SK-N-SH treated with all-trans-retinoic acid at 6 μM for 48 hours (cell line): ENCODE data around the gene CCT3.

Experiments
- ATAC-seq: fragments of 200-7000 bp; cut with Tn5 transposase; 3 replicates; pipeline ENCODE4 v1.9.1; 2020; ENCODE audit warnings: mild to moderate bottlenecking, moderate library complexity
- BACH2 ChIP-seq: fragments of 250-450 bp; sonication (Bioruptor Pico); IDR thresholded peaks from 2 replicates; pipeline ENCODE4 v1.9.0; 2021; ENCODE audit warnings: mild to moderate bottlenecking, borderline replicate concordance
- CSDC2 ChIP-seq: fragments of 250-450 bp; sonication (Bioruptor Pico); IDR thresholded peaks from 2 replicates; pipeline ENCODE4 v1.5.0; 2020; ENCODE audit warnings: mild to moderate bottlenecking, moderate library complexity
- ESRRG ChIP-seq: fragments of 250-450 bp; sonication (Bioruptor Pico); IDR thresholded peaks from 2 replicates; pipeline ENCODE4 v1.6.1; 2021; ENCODE audit warnings: mild to moderate bottlenecking
- GLIS3 ChIP-seq: fragments of 250-450 bp; sonication (Bioruptor Pico); IDR thresholded peaks from 2 replicates; pipeline ENCODE4 v1.5.0; 2020; ENCODE audit warnings: mild to moderate bottlenecking, moderate library complexity
- OSR1 ChIP-seq: fragments of 250-450 bp; sonication (Bioruptor Pico); IDR thresholded peaks from 2 replicates; pipeline ENCODE4 v1.8.0; 2022; ENCODE audit warnings: moderate library complexity, mild to moderate bottlenecking, inconsistent platforms
- PPARA ChIP-seq: fragments of 250-450 bp; sonication (Bioruptor Pico); IDR thresholded peaks from 2 replicates; pipeline ENCODE4 v1.5.0; 2020; ENCODE audit warnings: mild to moderate bottlenecking, borderline replicate concordance
- RARB ChIP-seq: fragments of 250-450 bp; sonication (Bioruptor Pico); IDR thresholded peaks from 2 replicates; pipeline ENCODE4 v1.8.0; 2021; ENCODE audit warnings: mild to moderate bottlenecking, moderate library complexity
- SNAI2 ChIP-seq: fragments of 250-450 bp; sonication (Bioruptor Pico); IDR thresholded peaks from 2 replicates; pipeline ENCODE4 v1.5.0; 2020; ENCODE audit warnings: mild to moderate bottlenecking, moderate library complexity
- ZC3H10 ChIP-seq: fragments of 250-450 bp; sonication (Bioruptor Pico); IDR thresholded peaks from 2 replicates; pipeline ENCODE4 v1.5.1; 2021; ENCODE audit warnings: mild to moderate bottlenecking, moderate library complexity
- ZFP3 ChIP-seq: fragments of 250-450 bp; sonication (Bioruptor Pico); IDR thresholded peaks from 2 replicates; pipeline ENCODE4 v1.5.0; 2020; ENCODE audit warnings: mild to moderate bottlenecking, moderate library complexity
- ZNF565 ChIP-seq: fragments of 450-650 bp; formaldehyde crosslinking; conservative IDR thresholded peaks from 2 replicates; pipeline ENCODE4 v1.5.0; 2020; ENCODE audit warnings: low read depth, mild to moderate bottlenecking, moderate library complexity
- ZNF8 ChIP-seq: fragments of 450-650 bp; formaldehyde crosslinking; IDR thresholded peaks from 2 replicates; pipeline ENCODE4 v1.5.0; 2020; ENCODE audit warnings: mild to moderate bottlenecking, moderate library complexity
- TF ChIP-seq, protein P1 (sequence below): fragments of 250-450 bp; sonication (Bioruptor Pico); IDR thresholded peaks from 2 replicates; pipeline ENCODE4 v1.8.0; 2020; ENCODE audit warnings: mild to moderate bottlenecking, moderate library complexity, borderline replicate concordance
- TF ChIP-seq, protein P2 (sequence below): fragments of 250-450 bp; sonication (Bioruptor Pico); IDR thresholded peaks from 2 replicates; pipeline ENCODE4 v1.5.0; 2020; ENCODE audit warnings: mild to moderate bottlenecking, moderate library complexity
- TF ChIP-seq, protein P3 (sequence below): fragments of 250-450 bp; sonication (Bioruptor Pico); IDR thresholded peaks from 2 replicates; pipeline ENCODE4 v1.8.0; 2021; ENCODE audit warnings: low read depth, mild to moderate bottlenecking, moderate library complexity, borderline replicate concordance
- TF ChIP-seq, protein P4 (sequence below): fragments of 250-450 bp; sonication (Bioruptor Pico); IDR thresholded peaks from 2 replicates; pipeline ENCODE4 v1.5.1; 2021; ENCODE audit warnings: mild to moderate bottlenecking, moderate library complexity
- TF ChIP-seq, protein P5 (sequence below): fragments of 250-450 bp; sonication (Bioruptor Pico); IDR thresholded peaks from 2 replicates; pipeline ENCODE4 v1.5.1; 2020; ENCODE audit warnings: low read depth, mild to moderate bottlenecking, moderate library complexity

CCT3 gene

DNA sequence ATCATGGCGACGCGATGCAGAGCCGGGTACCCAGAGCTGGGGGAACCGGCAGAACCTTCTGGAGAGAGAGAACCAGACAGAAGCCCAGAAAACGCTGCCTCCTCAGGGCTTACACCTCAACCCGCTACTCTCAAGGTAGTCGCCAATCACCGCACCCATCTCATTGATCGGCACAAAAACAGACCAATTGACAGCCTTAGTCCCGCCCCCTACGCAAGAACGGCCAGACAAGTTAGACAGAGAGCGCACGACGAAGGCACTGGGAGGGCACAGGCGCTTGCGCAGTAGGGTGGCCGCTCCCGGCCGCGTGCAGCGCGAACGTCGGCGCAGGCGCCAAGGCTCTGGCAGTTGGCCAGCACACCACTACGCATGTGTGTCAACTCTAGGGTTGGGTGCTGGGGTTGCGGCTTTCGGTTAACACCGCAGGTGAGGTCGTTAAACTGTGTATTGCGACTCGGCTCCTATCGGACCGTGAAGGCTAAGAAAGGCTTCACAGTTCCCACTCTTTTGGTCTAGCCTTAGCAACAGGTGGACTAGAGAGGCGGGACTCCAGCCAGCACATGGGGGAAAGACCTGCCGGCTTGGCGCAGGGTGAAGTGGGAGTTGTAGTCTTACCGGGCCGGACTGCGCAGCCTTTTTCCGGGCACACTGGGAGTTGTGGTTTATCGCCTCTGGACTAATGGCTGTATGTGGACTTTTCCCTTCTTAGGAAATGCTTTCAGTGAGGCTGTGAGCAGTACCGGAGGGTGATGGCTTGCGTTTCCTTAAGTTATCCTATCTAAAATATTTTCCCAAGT, at the start of gene CCT3, which contains the start of gene TSACC:
Gene CCT3 (minus strand): TSS at position 113 of the 797 bp plus-strand sequence. CDS start 108 bp downstream, at position 5.
Gene TSACC (plus strand): TSS at position 347 of the 797 bp plus-strand sequence. CDS start 1,232 bp downstream, outside the sequence.
- peak; percentile 94 for ATAC-seq
- TF ChIP-seq ZNF8 (no peak), RARB (CRISPR knock-in tag) (no peak), ZNF565 (no peak), ZC3H10 (CRISPR knock-in tag) (no peak), ESRRG (CRISPR knock-in tag) (no peak), ZFP3 (CRISPR knock-in tag) (no peak)
- TF ChIP-seq, protein P1, sequence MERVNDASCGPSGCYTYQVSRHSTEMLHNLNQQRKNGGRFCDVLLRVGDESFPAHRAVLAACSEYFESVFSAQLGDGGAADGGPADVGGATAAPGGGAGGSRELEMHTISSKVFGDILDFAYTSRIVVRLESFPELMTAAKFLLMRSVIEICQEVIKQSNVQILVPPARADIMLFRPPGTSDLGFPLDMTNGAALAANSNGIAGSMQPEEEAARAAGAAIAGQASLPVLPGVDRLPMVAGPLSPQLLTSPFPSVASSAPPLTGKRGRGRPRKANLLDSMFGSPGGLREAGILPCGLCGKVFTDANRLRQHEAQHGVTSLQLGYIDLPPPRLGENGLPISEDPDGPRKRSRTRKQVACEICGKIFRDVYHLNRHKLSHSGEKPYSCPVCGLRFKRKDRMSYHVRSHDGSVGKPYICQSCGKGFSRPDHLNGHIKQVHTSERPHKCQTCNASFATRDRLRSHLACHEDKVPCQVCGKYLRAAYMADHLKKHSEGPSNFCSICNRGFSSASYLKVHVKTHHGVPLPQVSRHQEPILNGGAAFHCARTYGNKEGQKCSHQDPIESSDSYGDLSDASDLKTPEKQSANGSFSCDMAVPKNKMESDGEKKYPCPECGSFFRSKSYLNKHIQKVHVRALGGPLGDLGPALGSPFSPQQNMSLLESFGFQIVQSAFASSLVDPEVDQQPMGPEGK (CRISPR knock-in tag), result no peak
- TF ChIP-seq, protein P2, sequence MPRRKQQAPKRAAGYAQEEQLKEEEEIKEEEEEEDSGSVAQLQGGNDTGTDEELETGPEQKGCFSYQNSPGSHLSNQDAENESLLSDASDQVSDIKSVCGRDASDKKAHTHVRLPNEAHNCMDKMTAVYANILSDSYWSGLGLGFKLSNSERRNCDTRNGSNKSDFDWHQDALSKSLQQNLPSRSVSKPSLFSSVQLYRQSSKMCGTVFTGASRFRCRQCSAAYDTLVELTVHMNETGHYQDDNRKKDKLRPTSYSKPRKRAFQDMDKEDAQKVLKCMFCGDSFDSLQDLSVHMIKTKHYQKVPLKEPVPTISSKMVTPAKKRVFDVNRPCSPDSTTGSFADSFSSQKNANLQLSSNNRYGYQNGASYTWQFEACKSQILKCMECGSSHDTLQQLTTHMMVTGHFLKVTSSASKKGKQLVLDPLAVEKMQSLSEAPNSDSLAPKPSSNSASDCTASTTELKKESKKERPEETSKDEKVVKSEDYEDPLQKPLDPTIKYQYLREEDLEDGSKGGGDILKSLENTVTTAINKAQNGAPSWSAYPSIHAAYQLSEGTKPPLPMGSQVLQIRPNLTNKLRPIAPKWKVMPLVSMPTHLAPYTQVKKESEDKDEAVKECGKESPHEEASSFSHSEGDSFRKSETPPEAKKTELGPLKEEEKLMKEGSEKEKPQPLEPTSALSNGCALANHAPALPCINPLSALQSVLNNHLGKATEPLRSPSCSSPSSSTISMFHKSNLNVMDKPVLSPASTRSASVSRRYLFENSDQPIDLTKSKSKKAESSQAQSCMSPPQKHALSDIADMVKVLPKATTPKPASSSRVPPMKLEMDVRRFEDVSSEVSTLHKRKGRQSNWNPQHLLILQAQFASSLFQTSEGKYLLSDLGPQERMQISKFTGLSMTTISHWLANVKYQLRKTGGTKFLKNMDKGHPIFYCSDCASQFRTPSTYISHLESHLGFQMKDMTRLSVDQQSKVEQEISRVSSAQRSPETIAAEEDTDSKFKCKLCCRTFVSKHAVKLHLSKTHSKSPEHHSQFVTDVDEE, result no peak

DNA sequence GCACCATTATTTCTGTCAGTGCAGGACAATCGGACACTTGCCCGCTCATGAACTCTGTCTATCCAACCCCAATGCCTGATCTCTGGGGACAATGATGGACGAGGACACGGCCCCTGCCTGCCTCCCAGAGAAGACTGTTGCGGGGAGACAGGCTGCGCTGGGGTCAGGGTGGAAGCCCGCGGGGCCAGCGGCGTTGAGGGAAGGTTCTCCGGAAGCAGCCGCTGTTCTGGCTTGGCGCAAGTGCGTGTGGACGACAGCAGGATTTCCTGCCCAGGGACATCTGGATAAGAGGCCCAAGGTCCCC, 49.7 kb upstream of the CCT3 start:
- ATAC-seq, result no peak
- no peak for TF ChIP-seq SNAI2

DNA sequence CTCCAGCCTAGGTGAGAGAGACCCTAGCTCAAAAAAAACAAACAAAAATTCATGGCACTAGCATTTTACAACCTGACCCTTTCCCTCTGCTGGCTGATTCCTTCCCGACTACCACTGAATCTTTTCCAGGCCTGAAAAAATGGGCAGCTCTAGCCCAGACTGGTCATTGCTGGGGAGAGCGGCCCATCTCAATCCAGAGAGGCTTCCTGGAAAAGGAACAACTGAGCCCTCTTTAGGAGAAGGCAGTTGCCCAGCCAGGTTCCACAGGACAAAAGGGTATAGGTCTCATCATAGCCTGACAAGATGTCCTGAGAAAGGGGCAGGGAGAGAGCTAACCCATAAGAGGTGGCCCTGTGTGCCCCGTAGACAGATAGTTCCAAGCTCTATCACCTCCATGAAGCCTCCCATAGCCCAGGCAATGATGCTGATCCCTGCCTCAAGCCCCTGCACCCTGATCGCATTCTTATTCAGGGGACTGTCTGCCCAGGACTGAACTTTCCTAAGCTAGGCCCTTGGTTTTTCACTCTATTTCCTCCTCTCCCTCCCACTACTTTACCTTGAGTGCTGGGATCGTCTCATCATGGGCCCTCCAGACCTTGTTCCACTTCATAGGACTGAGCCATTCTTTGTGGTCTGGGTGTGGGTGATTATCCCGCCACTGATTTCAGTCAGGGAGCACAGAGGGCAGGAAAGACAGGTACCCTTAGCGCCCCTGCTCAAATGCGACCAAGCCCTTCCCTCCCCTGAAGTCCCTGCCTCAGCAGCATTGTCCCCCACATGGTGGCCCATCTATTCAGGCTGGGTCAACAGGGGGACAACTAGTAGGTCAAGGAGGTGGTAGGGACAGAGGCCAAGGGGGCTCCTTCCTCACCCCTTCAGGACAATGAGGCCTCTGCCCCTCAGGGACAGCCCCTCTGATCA, 49.1 kb upstream of the CCT3 start:
- TF ChIP-seq, protein P2, result no peak
- TF ChIP-seq BACH2 (CRISPR knock-in tag) (no peak), ZFP3 (CRISPR knock-in tag) (no peak), CSDC2 (no peak), PPARA (CRISPR knock-in tag) (no peak), OSR1 (no peak), ZNF8 (no peak), SNAI2 (no peak), GLIS3 (CRISPR knock-in tag) (no peak)
- TF ChIP-seq, protein P3, sequence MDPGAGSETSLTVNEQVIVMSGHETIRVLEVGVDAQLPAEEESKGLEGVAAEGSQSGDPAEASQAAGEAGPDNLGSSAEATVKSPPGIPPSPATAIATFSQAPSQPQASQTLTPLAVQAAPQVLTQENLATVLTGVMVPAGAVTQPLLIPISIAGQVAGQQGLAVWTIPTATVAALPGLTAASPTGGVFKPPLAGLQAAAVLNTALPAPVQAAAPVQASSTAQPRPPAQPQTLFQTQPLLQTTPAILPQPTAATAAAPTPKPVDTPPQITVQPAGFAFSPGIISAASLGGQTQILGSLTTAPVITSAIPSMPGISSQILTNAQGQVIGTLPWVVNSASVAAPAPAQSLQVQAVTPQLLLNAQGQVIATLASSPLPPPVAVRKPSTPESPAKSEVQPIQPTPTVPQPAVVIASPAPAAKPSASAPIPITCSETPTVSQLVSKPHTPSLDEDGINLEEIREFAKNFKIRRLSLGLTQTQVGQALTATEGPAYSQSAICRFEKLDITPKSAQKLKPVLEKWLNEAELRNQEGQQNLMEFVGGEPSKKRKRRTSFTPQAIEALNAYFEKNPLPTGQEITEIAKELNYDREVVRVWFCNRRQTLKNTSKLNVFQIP, result no peak
- TF ChIP-seq, protein P4, sequence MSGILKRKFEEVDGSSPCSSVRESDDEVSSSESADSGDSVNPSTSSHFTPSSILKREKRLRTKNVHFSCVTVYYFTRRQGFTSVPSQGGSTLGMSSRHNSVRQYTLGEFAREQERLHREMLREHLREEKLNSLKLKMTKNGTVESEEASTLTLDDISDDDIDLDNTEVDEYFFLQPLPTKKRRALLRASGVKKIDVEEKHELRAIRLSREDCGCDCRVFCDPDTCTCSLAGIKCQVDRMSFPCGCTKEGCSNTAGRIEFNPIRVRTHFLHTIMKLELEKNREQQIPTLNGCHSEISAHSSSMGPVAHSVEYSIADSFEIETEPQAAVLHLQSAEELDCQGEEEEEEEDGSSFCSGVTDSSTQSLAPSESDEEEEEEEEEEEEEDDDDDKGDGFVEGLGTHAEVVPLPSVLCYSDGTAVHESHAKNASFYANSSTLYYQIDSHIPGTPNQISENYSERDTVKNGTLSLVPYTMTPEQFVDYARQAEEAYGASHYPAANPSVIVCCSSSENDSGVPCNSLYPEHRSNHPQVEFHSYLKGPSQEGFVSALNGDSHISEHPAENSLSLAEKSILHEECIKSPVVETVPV (CRISPR knock-in tag), result no peak
- TF ChIP-seq, protein P5, sequence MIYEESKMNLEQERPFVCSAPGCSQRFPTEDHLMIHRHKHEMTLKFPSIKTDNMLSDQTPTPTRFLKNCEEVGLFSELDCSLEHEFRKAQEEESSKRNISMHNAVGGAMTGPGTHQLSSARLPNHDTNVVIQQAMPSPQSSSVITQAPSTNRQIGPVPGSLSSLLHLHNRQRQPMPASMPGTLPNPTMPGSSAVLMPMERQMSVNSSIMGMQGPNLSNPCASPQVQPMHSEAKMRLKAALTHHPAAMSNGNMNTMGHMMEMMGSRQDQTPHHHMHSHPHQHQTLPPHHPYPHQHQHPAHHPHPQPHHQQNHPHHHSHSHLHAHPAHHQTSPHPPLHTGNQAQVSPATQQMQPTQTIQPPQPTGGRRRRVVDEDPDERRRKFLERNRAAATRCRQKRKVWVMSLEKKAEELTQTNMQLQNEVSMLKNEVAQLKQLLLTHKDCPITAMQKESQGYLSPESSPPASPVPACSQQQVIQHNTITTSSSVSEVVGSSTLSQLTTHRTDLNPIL, result no peak
- ATAC-seq, result no peak
